Gastrocnemius medialis (tissue), 4 donors: ENCODE data around the gene STK33. TPM values are rescaled to one million over a fixed set of nuclear protein-coding genes. Genes with fewer than 3 reads are reported as not detected.

Experiments used
- ATAC-seq, 2 donors: fragments of 150-250 bp; one replicate each; pipeline ENCODE4 v1.9.1; 2016
- DNase-seq, 2 donors: peaks; one replicate each; pipeline ENCODE4 v3.0.0-alpha.2; 2019
- H3K27ac ChIP-seq, 4 donors: fragments of 200-600 bp; sonication (generic); 1 replicate in 1 of 4; 2 replicates in 3 of 4; pipeline ENCODE4 v1.5.1; 2016 to 2018; ENCODE audit warnings: mild to moderate bottlenecking in 2 of 4, moderate library complexity in 1 of 4
- H3K27me3 ChIP-seq, 3 donors: fragments of 200-600 bp; sonication (generic) in 2 of 3; 1 replicate in 1 of 3; 2 replicates in 2 of 3; pipeline versions ENCODE4 v1.5.1 to v1.6.0; 2016 to 2019; ENCODE audit warnings: mild to moderate bottlenecking in 1 of 3, moderate library complexity in 1 of 3
- H3K36me3 ChIP-seq, 2 donors: fragments of 200-600 bp; sonication (generic) in 1 of 2; one replicate each; pipeline ENCODE4 v1.5.1; 2017 to 2018
- H3K4me1 ChIP-seq, 2 donors: fragments of 200-600 bp; sonication (generic) in 1 of 2; one replicate each; pipeline ENCODE4 v1.5.1; 2016 to 2017; ENCODE audit warnings: mild to moderate bottlenecking in 2 of 2
- H3K4me3 ChIP-seq, 4 donors: fragments of 200-600 bp; sonication (generic) in 3 of 4; 1 replicate in 1 of 4; 2 replicates in 3 of 4; pipeline ENCODE4 v1.5.1; 2016 to 2019; ENCODE audit warnings: mild to moderate bottlenecking in 2 of 4
- H3K9me3 ChIP-seq, 3 donors: fragments of 200-600 bp; sonication (generic) in 2 of 3; 1 replicate in 1 of 3; 2 replicates in 2 of 3; pipeline ENCODE4 v1.5.1; 2016 to 2019
- POLR2A ChIP-seq, 2 donors: fragments of 450-650 bp; IDR thresholded peaks; one replicate each; pipeline ENCODE4 v1.6.1; 2017; ENCODE audit warnings: antibody characterized with exemption in 2 of 2, mild to moderate bottlenecking in 2 of 2, moderate library complexity in 2 of 2
- in situ Hi-C, 4 donors: fragments of 200-750 bp; cut with MboI; loops; one replicate each; pipeline versions ENCODE4 v1.15.0 to v1.8.0; 2017; ENCODE audit warnings: low sequenced_read_pairs in 4 of 4
- intact Hi-C: fragments of 100-400 bp; cut with DNase I; formaldehyde crosslinking; loops from one replicate; pipeline ENCODE4 v1.15.1; 2023; ENCODE audit warnings: low total_unique reads
- total RNA-seq, 4 donors: library from RNA; depleted of rRNA; stranded (reverse); fragments of >200 nt; gene quantifications; one replicate each; pipeline versions ENCODE4 v1.1.0 to v1.2.3, GENCODE V29; 2016
- TF ChIP-seq, protein P1 (sequence below), 5 experiments: fragments of 450-650 bp in 3 of 5; fragments of 200-600 bp in 2 of 5; sonication (generic) in 2 of 5; IDR thresholded peaks in 4 of 5; conservative IDR thresholded peaks in 1 of 5; 1 replicate in 4 of 5; 2 replicates in 1 of 5; pipeline ENCODE4 v1.5.1; 2016 to 2019; ENCODE audit warnings: antibody characterized with exemption in 5 of 5, mild to moderate bottlenecking in 3 of 5, moderate library complexity in 3 of 5

Gene STK33
- total RNA-seq, 4 donors from 2014 or later, result 0.66 to 13.5 (median 2.3) TPM

DNA sequence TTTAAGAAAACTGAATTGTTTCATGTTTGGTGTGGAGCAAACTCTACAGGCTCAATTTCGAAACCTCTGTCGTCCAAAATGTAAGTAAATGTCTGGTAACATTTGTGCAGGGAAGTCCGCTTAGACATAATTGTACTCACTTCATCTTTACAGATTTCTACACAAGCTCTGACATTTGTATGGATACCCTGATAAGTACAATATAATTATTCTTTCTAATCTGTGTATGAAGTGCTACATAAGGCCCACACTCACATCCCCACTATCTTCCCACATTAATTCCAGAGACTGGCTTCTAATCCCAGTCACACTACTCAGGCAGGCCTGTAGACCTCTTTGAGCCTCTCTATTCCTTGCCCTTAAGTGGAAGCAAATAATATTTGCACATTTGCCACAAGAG lies 201.1 kb downstream of the STK33 start:
- no peak for DNase-seq
- H3K9me3 ChIP-seq, result no peaks in the 10 kb centered on the region
- intact Hi-C loops (no loop called here), in situ Hi-C loops (no loop called here)
- H3K4me3 ChIP-seq, result no peak overlapping the region
- no peaks in the 10 kb centered on the region for H3K27me3 ChIP-seq
- no peaks in the 10 kb centered on the region for H3K4me1 ChIP-seq
- no peak overlapping the region for H3K27ac ChIP-seq
- TF ChIP-seq, protein P1, sequence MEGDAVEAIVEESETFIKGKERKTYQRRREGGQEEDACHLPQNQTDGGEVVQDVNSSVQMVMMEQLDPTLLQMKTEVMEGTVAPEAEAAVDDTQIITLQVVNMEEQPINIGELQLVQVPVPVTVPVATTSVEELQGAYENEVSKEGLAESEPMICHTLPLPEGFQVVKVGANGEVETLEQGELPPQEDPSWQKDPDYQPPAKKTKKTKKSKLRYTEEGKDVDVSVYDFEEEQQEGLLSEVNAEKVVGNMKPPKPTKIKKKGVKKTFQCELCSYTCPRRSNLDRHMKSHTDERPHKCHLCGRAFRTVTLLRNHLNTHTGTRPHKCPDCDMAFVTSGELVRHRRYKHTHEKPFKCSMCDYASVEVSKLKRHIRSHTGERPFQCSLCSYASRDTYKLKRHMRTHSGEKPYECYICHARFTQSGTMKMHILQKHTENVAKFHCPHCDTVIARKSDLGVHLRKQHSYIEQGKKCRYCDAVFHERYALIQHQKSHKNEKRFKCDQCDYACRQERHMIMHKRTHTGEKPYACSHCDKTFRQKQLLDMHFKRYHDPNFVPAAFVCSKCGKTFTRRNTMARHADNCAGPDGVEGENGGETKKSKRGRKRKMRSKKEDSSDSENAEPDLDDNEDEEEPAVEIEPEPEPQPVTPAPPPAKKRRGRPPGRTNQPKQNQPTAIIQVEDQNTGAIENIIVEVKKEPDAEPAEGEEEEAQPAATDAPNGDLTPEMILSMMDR (IDR thresholded peaks at IDR 0.05 in 4 of 5, conservative IDR thresholded peaks at IDR 0.05 in 1 of 5), result no peak
- TF ChIP-seq POLR2A (IDR thresholded peaks at IDR 0.05), result no peak
- no peak for ATAC-seq
- no peaks in the 10 kb centered on the region for H3K36me3 ChIP-seq

DNA sequence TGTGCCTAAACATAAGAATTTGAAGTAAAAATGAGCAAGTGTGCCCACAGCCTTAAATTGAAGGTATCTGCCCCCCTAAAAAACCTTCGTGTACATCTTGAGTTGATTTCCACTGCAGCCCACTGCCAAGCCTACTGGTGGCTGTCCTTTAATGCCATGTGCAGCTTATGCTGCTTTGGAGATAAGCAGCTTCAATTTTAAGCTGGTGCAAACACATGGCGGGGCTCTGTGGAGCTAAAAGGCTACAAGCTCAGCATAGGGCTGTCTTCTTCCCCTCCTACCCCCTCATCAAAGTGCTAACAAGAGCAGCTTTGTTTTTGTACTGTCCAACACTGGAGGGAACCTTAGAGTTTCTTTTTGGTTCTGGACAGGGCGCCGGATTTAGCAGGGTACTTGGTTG lies 201.9 kb downstream of the STK33 start:
- no peak for ATAC-seq
- in situ Hi-C loops, result no loop called here

DNA sequence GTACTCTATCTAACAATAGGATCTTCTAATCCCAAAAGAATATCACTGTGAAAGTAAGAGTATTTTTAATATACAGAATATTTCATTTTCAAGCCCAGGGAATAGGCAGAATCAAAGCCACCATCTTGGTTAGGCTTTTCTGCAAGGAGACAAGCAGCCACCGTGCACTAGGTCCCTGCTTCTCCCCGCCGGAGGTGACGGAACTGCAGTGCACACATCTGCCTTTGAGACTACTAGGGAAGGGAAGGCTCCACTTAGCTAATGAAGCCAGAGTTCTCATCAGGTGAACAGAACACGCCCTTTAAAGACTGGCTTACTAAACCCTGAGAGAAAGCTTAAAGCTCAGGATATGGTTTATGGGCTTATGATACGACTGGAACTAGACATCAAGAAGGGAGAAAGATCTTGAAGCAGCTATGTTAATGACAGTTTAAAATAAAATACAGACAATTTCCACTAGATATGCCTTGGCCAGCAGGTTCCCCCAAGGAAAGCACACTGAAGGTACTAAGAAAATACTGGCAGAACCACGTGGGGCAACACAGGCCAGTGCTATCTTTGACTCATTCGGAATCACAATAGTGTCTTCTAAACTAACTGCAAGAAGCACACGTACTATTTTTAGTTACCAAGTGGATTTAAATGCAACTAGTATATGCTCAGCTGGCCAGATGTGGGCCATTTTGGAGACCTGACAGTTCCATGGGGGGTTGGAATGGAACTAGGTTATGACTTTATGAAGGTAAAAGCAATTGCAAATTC lies 203.0 kb downstream of the STK33 start:
- Histone ChIP-seq H3K27me3 (no peaks in the 10 kb centered on the region), H3K4me3 (no peak overlapping the region), H3K36me3 (no peaks in the 10 kb centered on the region), H3K27ac (no peak overlapping the region), H3K4me1 (no peaks in the 10 kb centered on the region), H3K9me3 (no peaks in the 10 kb centered on the region)
- DNase-seq (no peak), ATAC-seq (no peak)
- in situ Hi-C loops, result no loop called here
- TF ChIP-seq POLR2A (IDR thresholded peaks at IDR 0.05), result no peak
- TF ChIP-seq, protein P1 (IDR thresholded peaks at IDR 0.05 in 4 of 5, conservative IDR thresholded peaks at IDR 0.05 in 1 of 5), result no peak
- intact Hi-C loops, result no loop called here

More for the DNA sequence above, 201.9 kb downstream of the STK33 start:
- H3K4me1 ChIP-seq, result no peaks in the 10 kb centered on the region
- no peaks in the 10 kb centered on the region for H3K36me3 ChIP-seq
- no peak overlapping the region for H3K4me3 ChIP-seq
- intact Hi-C loops, result no loop called here
- no peak overlapping the region for H3K27ac ChIP-seq
- no peaks in the 10 kb centered on the region for H3K27me3 ChIP-seq
- H3K9me3 ChIP-seq, result no peaks in the 10 kb centered on the region
- TF ChIP-seq, protein P1 (IDR thresholded peaks at IDR 0.05 in 4 of 5, conservative IDR thresholded peaks at IDR 0.05 in 1 of 5), result no peak
- TF ChIP-seq POLR2A (IDR thresholded peaks at IDR 0.05), result no peak
- DNase-seq, result no peak

DNA sequence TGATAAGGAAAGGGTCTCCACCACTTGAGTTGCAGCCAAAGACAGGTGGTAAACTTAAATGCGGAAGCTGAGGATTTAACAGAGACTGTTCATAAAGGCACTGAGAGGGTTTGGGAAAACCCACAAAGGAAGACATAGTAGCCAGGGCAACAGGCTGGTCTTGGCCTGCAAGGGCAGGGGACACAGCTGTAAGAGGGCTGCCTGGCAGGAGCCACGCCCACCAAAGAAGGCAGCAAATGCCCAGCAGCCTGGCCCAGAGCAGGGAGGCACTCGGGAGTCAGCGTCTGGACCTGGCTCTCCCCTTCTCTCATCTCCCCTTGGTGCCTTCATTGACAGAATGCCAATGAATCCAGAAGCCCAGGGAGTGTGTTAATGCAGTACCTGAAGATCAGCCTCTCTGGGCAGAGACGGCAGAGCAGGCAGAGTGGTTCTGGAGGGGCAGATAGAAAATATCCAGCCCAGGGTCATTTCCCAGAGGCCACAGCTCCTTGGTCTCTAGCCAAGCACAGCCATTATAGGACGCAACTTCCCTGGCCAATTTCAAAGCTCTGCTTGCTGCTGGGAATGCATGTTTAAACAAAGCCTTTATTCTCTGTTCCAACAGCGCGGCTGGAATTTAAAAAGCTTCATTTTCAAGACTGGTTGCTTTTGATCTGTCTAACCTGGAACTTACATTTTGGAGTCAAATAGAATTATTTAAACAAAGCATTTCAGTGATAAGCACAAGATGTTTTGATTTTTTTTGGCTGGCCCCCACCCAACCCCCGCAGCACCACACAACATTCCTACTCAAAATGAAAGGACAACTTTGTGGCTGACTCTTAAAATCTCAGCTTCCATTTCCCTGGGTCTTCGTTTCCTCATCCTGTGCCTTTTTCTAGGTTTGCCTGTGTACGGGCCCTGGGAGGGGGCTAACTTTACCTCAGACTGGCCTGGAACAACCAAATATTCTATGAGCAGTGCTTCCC lies 204.7 kb downstream of the STK33 start:
- H3K9me3 ChIP-seq, result no peaks in the 10 kb centered on the region
- DNase-seq, result no peak
- no peak overlapping the region for H3K27ac ChIP-seq
- H3K4me3 ChIP-seq, result no peak overlapping the region
- TF ChIP-seq, protein P1 (IDR thresholded peaks at IDR 0.05 in 4 of 5, conservative IDR thresholded peaks at IDR 0.05 in 1 of 5), result no peak
- TF ChIP-seq POLR2A (IDR thresholded peaks at IDR 0.05), result no peak
- no peaks in the 10 kb centered on the region for H3K27me3 ChIP-seq
- H3K4me1 ChIP-seq, result no peaks in the 10 kb centered on the region
- in situ Hi-C loops (no loop called here), intact Hi-C loops (no loop called here)
- no peaks in the 10 kb centered on the region for H3K36me3 ChIP-seq
- no peak for ATAC-seq
